SU-DHL-6 (cell line): Measurements from ENCODE around the gene ATPAF1.

ENCODE experiments used
- H2AFZ ChIP-seq: fragments of 200-600 bp; sonication (generic); 2 replicates; pipeline ENCODE4 v1.6.1; 2014; ENCODE audit warnings: low read depth, mild to moderate bottlenecking, moderate library complexity, mixed read lengths, antibody characterized with exemption, low read length; ENCODE audit not compliant: severe bottlenecking
- H3F3A ChIP-seq: fragments of 200-600 bp; shearing (Covaris generic); 2 replicates; pipeline ENCODE4 v1.6.0; 2016; ENCODE audit warnings: antibody characterized with exemption, mild to moderate bottlenecking; ENCODE audit not compliant: insufficient read depth
- H3K27ac ChIP-seq: fragments of 200-600 bp; sonication (generic); 2 replicates; pipeline ENCODE4 v1.5.1; 2016; ENCODE audit warnings: low read depth, mild to moderate bottlenecking, low read length, moderate library complexity, mixed read lengths
- H3K27me3 ChIP-seq: fragments of 200-600 bp; sonication (generic), shearing (Covaris generic); 2 replicates; pipeline ENCODE4 v1.6.0; 2014; ENCODE audit warnings: mild to moderate bottlenecking, low read length
- H3K36me3 ChIP-seq: fragments of 200-600 bp; sonication (generic); 2 replicates; pipeline ENCODE4 v1.6.1; 2014; ENCODE audit warnings: mild to moderate bottlenecking, low read length, mixed read lengths
- H3K4me2 ChIP-seq: fragments of 300-600, 200-600 bp; shearing (Covaris generic), sonication (generic); 2 replicates; pipeline ENCODE4 v1.6.0; 2014; ENCODE audit warnings: low read length, low read depth, mild to moderate bottlenecking; ENCODE audit not compliant: poor library complexity, severe bottlenecking
- H3K4me3 ChIP-seq: fragments of 200-600 bp; sonication (generic); 2 replicates; pipeline ENCODE4 v1.5.1; 2014; ENCODE audit warnings: antibody characterized with exemption, low read length, mild to moderate bottlenecking, mixed read lengths; ENCODE audit not compliant: insufficient read depth, poor library complexity, severe bottlenecking
- H3K79me2 ChIP-seq: fragments of 200-600 bp; sonication (generic); 2 replicates; pipeline ENCODE4 v1.6.1; 2014; ENCODE audit warnings: mild to moderate bottlenecking, low read length, moderate library complexity; ENCODE audit not compliant: insufficient read depth
- H3K9ac ChIP-seq: fragments of 200-600 bp; sonication (generic); 2 replicates; pipeline ENCODE4 v1.7.0; 2014; ENCODE audit warnings: mild to moderate bottlenecking, low read length
- H3K9me2 ChIP-seq: fragments of 200-600 bp; sonication (generic); replicated peaks from 2 replicates; pipeline ENCODE4 v1.6.1; 2014; ENCODE audit warnings: low read length; ENCODE audit not compliant: insufficient read depth
- H3K9me3 ChIP-seq: fragments of 200-600 bp; sonication (generic); 2 replicates; pipeline ENCODE4 v1.6.1; 2014; ENCODE audit warnings: low read length, mixed read lengths; ENCODE audit not compliant: insufficient read depth
- H4K20me1 ChIP-seq: fragments of 200-600 bp; sonication (generic); 2 replicates; pipeline ENCODE4 v1.6.1; 2014; ENCODE audit warnings: low read depth, mild to moderate bottlenecking, antibody characterized with exemption, low read length, moderate library complexity, mixed read lengths
- EZH2phosphoT487 ChIP-seq: fragments of 200-600 bp; sonication (generic), shearing (Covaris generic); conservative IDR thresholded peaks from 2 replicates; pipeline ENCODE4 v1.6.1; 2018; ENCODE audit warnings: mild to moderate bottlenecking, antibody characterized with exemption, low read length, moderate library complexity, mixed read lengths
- TF ChIP-seq, protein P1 (sequence below): fragments of 200-600 bp; sonication (generic); IDR thresholded peaks from one replicate; pipeline ENCODE4 v1.5.1; 2017; ENCODE audit warnings: antibody characterized with exemption, mild to moderate bottlenecking, low read length, moderate library complexity; ENCODE audit not compliant: insufficient read depth, poor library complexity, severe bottlenecking

The ATPAF1 gene

GRCh38 chr1:46647611-46648010 lies 20.6 kb downstream of the ATPAF1 start:
- no peak overlapping the region for H2AFZ ChIP-seq
- H3K4me2 ChIP-seq = no peak overlapping the region
- H3K9me3 ChIP-seq = peaks cover 4% of the 10 kb centered on the region; the same call in 1 of the 2 replicates
- no peaks in the 10 kb centered on the region for H3F3A ChIP-seq
- no peak overlapping the region for H3K27ac ChIP-seq
- no peaks in the 10 kb centered on the region for H3K27me3 ChIP-seq
- H3K9me2 ChIP-seq = no peaks in the 10 kb centered on the region
- no peaks in the 10 kb centered on the region for H3K79me2 ChIP-seq
- TF ChIP-seq EZH2phosphoT487 = no peak
- TF ChIP-seq, protein P1, sequence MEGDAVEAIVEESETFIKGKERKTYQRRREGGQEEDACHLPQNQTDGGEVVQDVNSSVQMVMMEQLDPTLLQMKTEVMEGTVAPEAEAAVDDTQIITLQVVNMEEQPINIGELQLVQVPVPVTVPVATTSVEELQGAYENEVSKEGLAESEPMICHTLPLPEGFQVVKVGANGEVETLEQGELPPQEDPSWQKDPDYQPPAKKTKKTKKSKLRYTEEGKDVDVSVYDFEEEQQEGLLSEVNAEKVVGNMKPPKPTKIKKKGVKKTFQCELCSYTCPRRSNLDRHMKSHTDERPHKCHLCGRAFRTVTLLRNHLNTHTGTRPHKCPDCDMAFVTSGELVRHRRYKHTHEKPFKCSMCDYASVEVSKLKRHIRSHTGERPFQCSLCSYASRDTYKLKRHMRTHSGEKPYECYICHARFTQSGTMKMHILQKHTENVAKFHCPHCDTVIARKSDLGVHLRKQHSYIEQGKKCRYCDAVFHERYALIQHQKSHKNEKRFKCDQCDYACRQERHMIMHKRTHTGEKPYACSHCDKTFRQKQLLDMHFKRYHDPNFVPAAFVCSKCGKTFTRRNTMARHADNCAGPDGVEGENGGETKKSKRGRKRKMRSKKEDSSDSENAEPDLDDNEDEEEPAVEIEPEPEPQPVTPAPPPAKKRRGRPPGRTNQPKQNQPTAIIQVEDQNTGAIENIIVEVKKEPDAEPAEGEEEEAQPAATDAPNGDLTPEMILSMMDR = no peak
- H3K36me3 ChIP-seq = peaks cover 15% of the 10 kb centered on the region
- H3K4me3 ChIP-seq = no peak overlapping the region
- no peak overlapping the region for H3K9ac ChIP-seq
- no peaks in the 10 kb centered on the region for H4K20me1 ChIP-seq

DNA sequence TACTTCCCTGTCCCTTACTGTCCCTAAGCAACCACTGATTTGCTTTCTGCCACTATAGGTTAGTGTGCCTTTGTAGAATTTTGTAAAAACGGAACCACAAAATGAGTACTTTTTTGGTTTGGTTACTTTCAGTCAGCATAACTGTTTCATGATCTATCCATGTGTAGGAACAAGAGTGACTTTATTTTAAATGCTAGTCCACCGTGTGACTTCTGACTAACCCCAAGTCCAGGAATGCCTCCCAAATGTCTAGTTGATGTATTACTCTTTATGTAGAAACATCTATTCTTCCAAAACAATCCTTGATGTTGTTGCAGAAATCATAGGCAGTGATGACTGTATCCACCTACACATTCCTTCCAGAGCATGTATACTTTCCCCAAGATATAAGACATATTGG lies 21.3 kb downstream of the ATPAF1 start:
- no peak overlapping the region for H3K27ac ChIP-seq
- no peaks in the 10 kb centered on the region for H3K79me2 ChIP-seq
- H3K4me3 ChIP-seq = no peak overlapping the region
- TF ChIP-seq, protein P1 = no peak
- TF ChIP-seq EZH2phosphoT487 = no peak
- H3K9me2 ChIP-seq = no peaks in the 10 kb centered on the region
- no peak overlapping the region for H3K4me2 ChIP-seq
- no peaks in the 10 kb centered on the region for H3F3A ChIP-seq
- peaks cover 10% of the 10 kb centered on the region for H3K36me3 ChIP-seq
- no peaks in the 10 kb centered on the region for H3K27me3 ChIP-seq
- H2AFZ ChIP-seq = no peak overlapping the region
- H4K20me1 ChIP-seq = no peaks in the 10 kb centered on the region
- no peak overlapping the region for H3K9ac ChIP-seq
- H3K9me3 ChIP-seq = peaks cover 4% of the 10 kb centered on the region; the same call in 1 of the 2 replicates

DNA sequence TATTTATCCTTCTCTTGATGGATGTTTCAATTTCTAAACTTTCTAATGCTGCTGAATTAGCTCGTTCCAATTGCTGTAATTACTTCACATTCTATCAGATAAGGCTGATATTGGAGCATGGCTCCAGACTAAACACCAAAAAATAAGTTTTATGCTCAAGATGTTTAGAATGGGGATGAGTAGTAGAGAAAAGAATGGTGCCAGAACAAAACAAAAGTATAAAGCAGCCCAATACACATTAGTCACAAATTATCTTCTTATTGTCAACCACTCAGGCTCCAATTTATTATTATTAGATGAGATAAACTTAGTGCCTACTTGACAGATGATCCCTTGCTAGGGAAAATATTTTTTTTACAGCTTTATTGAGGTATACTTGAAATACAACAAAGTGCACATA lies 21.8 kb downstream of the ATPAF1 start:
- no peak for TF ChIP-seq EZH2phosphoT487
- TF ChIP-seq, protein P1 = no peak
- no peak overlapping the region for H2AFZ ChIP-seq
- no peaks in the 10 kb centered on the region for H3K79me2 ChIP-seq
- no peak overlapping the region for H3K9ac ChIP-seq
- no peaks in the 10 kb centered on the region for H4K20me1 ChIP-seq
- no peaks in the 10 kb centered on the region for H3K9me2 ChIP-seq
- no peak overlapping the region for H3K4me3 ChIP-seq
- no peaks in the 10 kb centered on the region for H3K27me3 ChIP-seq
- peaks cover 10% of the 10 kb centered on the region for H3K36me3 ChIP-seq
- H3K9me3 ChIP-seq = peaks cover 4% of the 10 kb centered on the region; the same call in 1 of the 2 replicates
- no peak overlapping the region for H3K4me2 ChIP-seq
- H3F3A ChIP-seq = no peaks in the 10 kb centered on the region
- H3K27ac ChIP-seq = no peak overlapping the region
